Activated CD8-positive, alpha-beta memory T cell treated with anti-CD3 and anti-CD28 coated beads for 1 hour (primary cell): ENCODE data around the gene PTPRO.

Experiments used
- DNase-seq, 2 donors: peaks; one replicate each; pipeline ENCODE4 v3.0.0-alpha.2; 2020; ENCODE audit warnings: low read depth in 1 of 2; ENCODE audit errors: extremely low read depth in 1 of 2

Gene PTPRO

GRCh38 chr12:15522574-15523187 is 200.4 kb downstream of the PTPRO start:
- DNase-seq = no peak

- no peak for DNase-seq
Measured at GRCh38 chr12:15525441-15525840, 203.1 kb downstream of the PTPRO start.

- no peak for DNase-seq
Measured at GRCh38 chr12:15526033-15526432, 203.7 kb downstream of the PTPRO start.

- DNase-seq = no peak
Measured at GRCh38 chr12:15527201-15528080, 205.1 kb downstream of the PTPRO start.

- DNase-seq = no peak
Measured at GRCh38 chr12:15528666-15529065, 206.4 kb downstream of the PTPRO start.

GRCh38 chr12:15530361-15530760 is 208.1 kb downstream of the PTPRO start:
- no peak for DNase-seq

- peak in 1 of 2 donors; percentile 3 for DNase-seq
Measured at GRCh38 chr12:15532364-15532977, 210.2 kb downstream of the PTPRO start.

- DNase-seq = no peak
Measured at GRCh38 chr12:15534322-15534721, 212.0 kb downstream of the PTPRO start.

GRCh38 chr12:15534874-15535273 is 212.6 kb downstream of the PTPRO start:
- DNase-seq = no peak

GRCh38 chr12:15535352-15535781 is 213.1 kb downstream of the PTPRO start:
- no peak for DNase-seq

- DNase-seq = no peak
Measured at GRCh38 chr12:15536446-15536845, 214.1 kb downstream of the PTPRO start.

- no peak for DNase-seq
Measured at GRCh38 chr12:15538881-15539280, 216.6 kb downstream of the PTPRO start.

GRCh38 chr12:15540005-15540404 is 217.7 kb downstream of the PTPRO start:
- no peak for DNase-seq

GRCh38 chr12:15540469-15540872 is 218.2 kb downstream of the PTPRO start:
- DNase-seq = no peak

GRCh38 chr12:15541996-15542631 is 219.8 kb downstream of the PTPRO start:
- DNase-seq = no peak

GRCh38 chr12:15543347-15543746 is 221.0 kb downstream of the PTPRO start:
- DNase-seq = no peak

- DNase-seq = no peak
Measured at GRCh38 chr12:15544589-15544988, 222.3 kb downstream of the PTPRO start.

GRCh38 chr12:15545334-15545733 is 223.0 kb downstream of the PTPRO start:
- DNase-seq = no peak

- no peak for DNase-seq
Measured at GRCh38 chr12:15546102-15546701, 223.9 kb downstream of the PTPRO start.

- no peak for DNase-seq
Measured at GRCh38 chr12:15547063-15547462, 224.8 kb downstream of the PTPRO start.

GRCh38 chr12:15547691-15548090 is 225.4 kb downstream of the PTPRO start:
- DNase-seq = no peak
